NCI-H1417 treated with DMSO at 0.1 percent for 48 hours (cell line): ENCODE results near the gene TMEM217.
"Not testable (repeated sequence)": the region's sequence is repeated elsewhere in the genome, so short reads cannot be mapped to it uniquely, and the experiment has no call there.

Source experiments
- DNase-seq: peaks from one replicate; lab custom pipeline; 2025; lab: John Stamatoyannopoulos, UW

The TMEM217 gene

GRCh38 chr6:37257634-37258404 lies at the start of gene TMEM217, which contains the start of gene TBC1D22B:
Gene TMEM217 (minus strand): TSS chr6:37258144. CDS start chr6:37219030, 39,114 bp downstream.
Gene TBC1D22B (plus strand): TSS chr6:37257772. CDS start chr6:37257918, 146 bp downstream.
- peak; percentile 55 for DNase-seq

GRCh38 chr6:37307484-37307883 lies 49.5 kb upstream of the TMEM217 start:
- DNase-seq: not testable (repeated sequence)

- DNase-seq: no peak
Observed at GRCh38 chr6:37306624-37307222, 48.8 kb upstream of the TMEM217 start.

GRCh38 chr6:37305841-37306425 lies 48.0 kb upstream of the TMEM217 start:
- DNase-seq: no peak

GRCh38 chr6:37304766-37305165 lies 46.8 kb upstream of the TMEM217 start:
- no peak for DNase-seq

- DNase-seq: no peak
Observed at GRCh38 chr6:37303891-37304503, 46.1 kb upstream of the TMEM217 start.

- no peak for DNase-seq
Observed at GRCh38 chr6:37303091-37303660, 45.2 kb upstream of the TMEM217 start.

- DNase-seq: no peak
Observed at GRCh38 chr6:37302086-37302686, 44.2 kb upstream of the TMEM217 start.

- no peak for DNase-seq
Observed at GRCh38 chr6:37299990-37300389, 42.0 kb upstream of the TMEM217 start.

- DNase-seq: no peak
Observed at GRCh38 chr6:37298958-37299357, 41.0 kb upstream of the TMEM217 start.

GRCh38 chr6:37297637-37298036 lies 39.7 kb upstream of the TMEM217 start:
- DNase-seq: not testable (repeated sequence)

GRCh38 chr6:37293426-37293825 lies 35.5 kb upstream of the TMEM217 start:
- DNase-seq: no peak

- no peak for DNase-seq
Observed at GRCh38 chr6:37289931-37290330, 32.0 kb upstream of the TMEM217 start.

GRCh38 chr6:37288247-37288646 lies 30.3 kb upstream of the TMEM217 start:
- no peak for DNase-seq

GRCh38 chr6:37287519-37288157 lies 29.7 kb upstream of the TMEM217 start:
- no peak for DNase-seq

- no peak for DNase-seq
Observed at GRCh38 chr6:37285861-37286311, 27.9 kb upstream of the TMEM217 start.

- DNase-seq: no peak
Observed at GRCh38 chr6:37284781-37285180, 26.8 kb upstream of the TMEM217 start.

GRCh38 chr6:37283671-37284151 lies 25.8 kb upstream of the TMEM217 start:
- no peak for DNase-seq

- DNase-seq: no peak
Observed at GRCh38 chr6:37283268-37283667, 25.3 kb upstream of the TMEM217 start.

- no peak for DNase-seq
Observed at GRCh38 chr6:37282371-37282770, 24.4 kb upstream of the TMEM217 start.
